GM12891 (cell line): ENCODE measurements around the gene NIPSNAP3A.

Experiments
- POLR2A ChIP-seq: IDR thresholded peaks from 2 replicates; pipeline ENCODE4 v1.6.1; 2011; ENCODE audit warnings: low read depth, low read length, control low read depth
- POLR2AphosphoS5 ChIP-seq: IDR thresholded peaks from 2 replicates; pipeline ENCODE4 v1.6.1; 2011; ENCODE audit warnings: low read depth, low read length, control low read depth

GRCh38 chr9:104767507-104767906 is 20.0 kb downstream of the NIPSNAP3A start:
- TF ChIP-seq POLR2A (no peak), POLR2AphosphoS5 (no peak)
